ENCODE results near the gene STX5.

The STX5 gene

DNA sequence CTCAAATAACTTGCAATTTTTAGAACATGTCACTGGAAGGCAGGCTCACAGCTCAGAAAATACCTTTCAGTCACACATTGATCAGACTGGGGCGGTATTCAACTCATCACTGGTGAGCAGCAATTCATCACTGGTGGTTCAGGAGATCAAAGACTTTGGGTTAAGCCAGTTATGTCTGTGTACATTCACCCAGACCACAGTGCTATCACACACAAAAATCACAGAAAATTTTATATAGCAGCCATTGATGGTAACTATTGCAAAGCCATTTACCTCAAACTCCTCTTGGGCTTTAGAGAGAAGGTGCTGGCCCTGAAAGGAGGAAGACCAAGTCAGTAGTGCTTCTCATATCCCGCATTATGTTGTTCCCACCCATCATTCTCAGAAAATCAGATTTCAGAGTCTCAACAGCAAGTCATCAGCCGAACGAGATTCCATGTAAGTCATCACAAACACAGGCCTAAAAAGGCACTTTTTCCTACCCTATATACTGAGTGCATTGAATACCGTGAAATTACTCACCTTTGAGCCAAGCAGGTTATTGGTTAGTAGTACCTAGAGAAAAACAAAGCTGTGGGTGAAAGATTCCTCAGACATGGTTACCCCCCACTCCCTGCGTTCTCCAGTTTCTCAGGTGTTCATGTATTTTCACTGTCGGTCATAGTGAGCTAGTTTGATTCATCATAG, 21.6 kb upstream of the STX5 start:
- DNase-seq (ENCODE audit: low read depth) = no peak
- TF ChIP-seq, protein P1, sequence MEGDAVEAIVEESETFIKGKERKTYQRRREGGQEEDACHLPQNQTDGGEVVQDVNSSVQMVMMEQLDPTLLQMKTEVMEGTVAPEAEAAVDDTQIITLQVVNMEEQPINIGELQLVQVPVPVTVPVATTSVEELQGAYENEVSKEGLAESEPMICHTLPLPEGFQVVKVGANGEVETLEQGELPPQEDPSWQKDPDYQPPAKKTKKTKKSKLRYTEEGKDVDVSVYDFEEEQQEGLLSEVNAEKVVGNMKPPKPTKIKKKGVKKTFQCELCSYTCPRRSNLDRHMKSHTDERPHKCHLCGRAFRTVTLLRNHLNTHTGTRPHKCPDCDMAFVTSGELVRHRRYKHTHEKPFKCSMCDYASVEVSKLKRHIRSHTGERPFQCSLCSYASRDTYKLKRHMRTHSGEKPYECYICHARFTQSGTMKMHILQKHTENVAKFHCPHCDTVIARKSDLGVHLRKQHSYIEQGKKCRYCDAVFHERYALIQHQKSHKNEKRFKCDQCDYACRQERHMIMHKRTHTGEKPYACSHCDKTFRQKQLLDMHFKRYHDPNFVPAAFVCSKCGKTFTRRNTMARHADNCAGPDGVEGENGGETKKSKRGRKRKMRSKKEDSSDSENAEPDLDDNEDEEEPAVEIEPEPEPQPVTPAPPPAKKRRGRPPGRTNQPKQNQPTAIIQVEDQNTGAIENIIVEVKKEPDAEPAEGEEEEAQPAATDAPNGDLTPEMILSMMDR (IDR thresholded peaks at IDR 0.05; ENCODE audit: low read length, missing control alignments) = no peak
- peak overlapping the region; percentile 82 for H3K4me3 ChIP-seq (replicated peaks; ENCODE audit: low read depth, low read length)

DNA sequence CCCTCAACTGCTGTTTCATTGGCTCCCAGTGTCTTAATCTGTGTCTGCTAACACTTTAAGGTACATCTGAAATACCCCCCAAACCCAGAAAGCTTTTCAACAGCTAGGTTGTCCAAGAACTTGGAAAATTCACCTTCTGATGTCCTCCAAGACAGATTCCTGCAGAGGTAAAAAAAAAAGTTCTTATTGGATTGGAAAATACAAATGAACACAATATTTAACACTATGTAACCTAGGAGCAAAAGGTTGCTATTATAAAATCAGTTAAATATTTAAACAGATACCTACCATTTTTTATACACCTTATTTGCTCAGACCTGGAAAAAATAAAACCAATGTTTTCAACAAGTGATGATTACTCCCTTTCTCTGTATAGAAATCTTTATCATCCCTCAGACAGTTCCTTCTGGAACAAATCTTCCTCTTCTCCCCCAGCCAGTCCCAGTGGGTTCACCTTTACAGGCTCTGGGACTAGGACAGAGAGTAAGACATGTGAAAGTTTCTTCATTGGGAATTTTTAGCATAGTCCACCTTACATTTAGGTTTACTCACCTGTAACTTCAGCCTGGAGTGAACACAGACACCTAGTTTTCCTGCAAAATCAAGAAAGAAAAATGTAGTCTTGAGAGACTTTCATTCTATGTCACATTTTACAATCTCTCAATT, 20.8 kb upstream of the STX5 start:
- DNase-seq (ENCODE audit: low read depth) = no peak
- TF ChIP-seq, protein P1 (IDR thresholded peaks at IDR 0.05; ENCODE audit: low read length, missing control alignments) = no peak
- no peak overlapping the region for H3K4me3 ChIP-seq (replicated peaks; ENCODE audit: low read depth, low read length)

DNA sequence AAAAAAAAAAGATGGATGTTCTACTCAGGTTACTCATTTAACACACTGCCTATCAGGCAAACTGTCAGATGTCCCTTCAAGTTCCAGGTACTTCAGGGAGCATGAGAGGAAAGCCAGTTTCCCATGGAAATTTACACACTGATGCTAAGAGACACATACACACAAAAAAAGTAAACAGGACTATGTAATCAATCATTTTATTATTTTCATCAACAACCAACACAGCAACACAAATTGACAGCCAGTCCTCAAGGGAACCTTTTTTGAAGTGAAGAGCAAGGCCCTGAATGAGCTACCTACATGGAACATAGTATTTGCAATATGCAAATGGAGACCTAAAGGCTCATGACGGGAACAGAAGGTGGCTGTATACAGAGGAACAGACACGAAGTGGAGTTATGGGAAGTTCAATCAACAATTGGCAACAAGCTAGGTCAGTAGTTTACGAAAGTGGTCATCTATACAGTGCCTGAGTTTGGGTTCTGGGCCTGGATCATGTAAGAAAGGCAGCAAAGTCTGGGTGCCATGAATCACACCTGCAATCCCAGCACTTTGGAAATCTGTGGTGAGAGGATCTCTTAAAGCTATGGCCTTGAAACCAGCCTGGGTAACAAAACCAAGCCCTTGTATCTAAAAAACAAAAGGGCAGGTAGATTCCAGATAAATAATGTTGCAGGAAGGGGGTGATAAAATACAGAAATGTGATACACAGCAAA, 20.1 kb upstream of the STX5 start:
- TF ChIP-seq, protein P1 (IDR thresholded peaks at IDR 0.05; ENCODE audit: low read length, missing control alignments) = no peak
- no peak overlapping the region for H3K4me3 ChIP-seq (replicated peaks; ENCODE audit: low read depth, low read length)
- no peak for DNase-seq (ENCODE audit: low read depth)

DNA sequence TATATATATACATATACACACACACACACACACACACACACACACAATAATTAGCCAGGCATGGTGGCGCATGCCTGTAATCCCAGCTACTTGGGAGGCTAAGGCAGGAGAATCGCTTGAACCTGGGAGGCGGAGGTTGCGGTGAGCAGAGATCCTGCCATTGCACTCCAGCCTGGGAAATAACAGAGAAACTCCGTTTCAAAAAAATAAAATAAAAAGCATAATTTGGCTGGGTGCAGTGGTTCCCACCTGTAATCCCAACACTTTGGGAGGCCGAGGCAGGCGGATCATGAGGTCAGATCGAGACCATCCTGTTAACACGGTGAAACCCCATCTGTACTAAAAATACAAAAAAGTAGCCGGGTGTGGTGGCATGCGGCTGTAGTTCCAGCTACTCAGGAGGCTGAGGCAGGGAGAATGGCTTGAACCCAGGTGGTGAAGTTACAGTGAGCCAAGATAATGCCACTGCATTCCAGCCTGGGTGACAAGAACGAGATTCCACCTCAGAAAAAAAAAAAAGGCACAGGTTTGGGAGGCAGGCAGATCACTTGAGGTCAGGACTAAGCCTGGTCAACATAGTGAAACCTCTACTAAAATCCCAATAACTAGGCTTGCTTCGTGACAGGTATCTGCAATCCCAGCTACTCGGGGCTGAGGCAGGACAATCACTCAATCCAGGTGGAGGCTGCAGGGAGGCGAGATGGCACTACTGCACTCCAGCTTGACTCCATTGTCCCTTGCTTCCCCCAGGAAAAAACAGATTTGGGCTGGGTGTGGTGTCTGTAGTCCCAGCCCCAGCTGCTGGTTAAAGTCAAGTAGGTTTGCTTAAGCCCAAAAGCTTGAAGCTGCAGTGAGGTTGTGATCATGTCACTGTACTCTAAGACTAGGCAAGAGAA, 19.3 kb upstream of the STX5 start:
- TF ChIP-seq, protein P1 (IDR thresholded peaks at IDR 0.05; ENCODE audit: low read length, missing control alignments) = no peak
- no peak overlapping the region for H3K4me3 ChIP-seq (replicated peaks; ENCODE audit: low read depth, low read length)
- DNase-seq (ENCODE audit: low read depth) = no peak

DNA sequence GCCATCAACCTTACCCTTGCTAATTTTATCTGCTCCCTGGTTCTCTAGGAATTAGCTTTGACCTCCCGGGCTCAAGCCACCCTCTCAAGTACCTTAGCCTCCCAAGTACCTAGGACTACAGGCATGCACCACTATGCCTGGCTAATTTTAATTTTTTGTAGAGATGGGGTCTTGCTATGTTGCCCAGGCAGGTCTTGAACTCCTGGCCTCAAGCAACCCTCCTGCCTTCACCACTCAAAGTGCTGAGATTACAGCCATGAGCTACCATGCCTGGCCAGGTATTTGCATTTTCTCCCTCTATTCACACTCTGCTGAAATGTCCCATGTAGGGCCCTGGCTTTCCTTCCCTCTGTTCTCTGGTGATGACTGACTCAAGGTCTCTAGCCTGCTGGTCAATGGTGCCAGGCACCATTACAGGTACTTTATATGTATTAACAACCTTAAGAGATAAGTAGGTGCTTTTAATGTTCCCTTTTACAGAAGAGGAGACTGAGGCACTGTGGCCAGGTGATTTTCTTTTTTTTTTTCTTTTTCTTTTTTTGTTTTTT, 16.0 kb upstream of the STX5 start:
- no peak overlapping the region for H3K4me3 ChIP-seq (replicated peaks; ENCODE audit: low read depth, low read length)
- DNase-seq (ENCODE audit: low read depth) = no peak
- TF ChIP-seq, protein P1 (IDR thresholded peaks at IDR 0.05; ENCODE audit: low read length, missing control alignments) = no peak

DNA sequence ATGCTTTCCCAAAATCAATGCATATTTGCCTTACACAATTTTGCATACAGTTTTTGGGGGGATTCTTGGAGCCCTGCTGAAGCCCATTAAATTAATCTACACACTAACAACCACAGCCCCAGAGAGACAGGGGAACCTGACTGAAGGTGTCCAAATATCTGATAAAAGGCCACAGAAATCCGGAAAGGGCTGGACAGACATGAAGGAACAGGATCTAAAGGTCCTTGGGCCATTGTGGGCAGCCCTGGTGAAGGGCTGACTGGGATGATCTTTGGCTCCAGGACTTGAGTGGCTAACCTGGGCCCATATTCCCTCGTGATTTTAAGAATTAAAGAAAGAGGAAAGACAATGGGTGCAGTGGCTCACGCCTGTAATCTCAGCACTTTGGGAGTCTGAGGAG, 14.3 kb upstream of the STX5 start:
- no peak for DNase-seq (ENCODE audit: low read depth)
- H3K4me3 ChIP-seq (replicated peaks; ENCODE audit: low read depth, low read length) = no peak overlapping the region
- TF ChIP-seq, protein P1 (IDR thresholded peaks at IDR 0.05; ENCODE audit: low read length, missing control alignments) = no peak
